GM18519 (cell line): Measurements from ENCODE around the gene TLCD3B.

ENCODE experiments used
- ATAC-seq: cut with Tn5 transposase; IDR thresholded peaks from one replicate; pipeline ENCODE4 v1.9.1; 2021; ENCODE audit warnings: mild to moderate bottlenecking, moderate library complexity; ENCODE audit not compliant: unreplicated experiment, low FRiP score

The TLCD3B gene, protein sequence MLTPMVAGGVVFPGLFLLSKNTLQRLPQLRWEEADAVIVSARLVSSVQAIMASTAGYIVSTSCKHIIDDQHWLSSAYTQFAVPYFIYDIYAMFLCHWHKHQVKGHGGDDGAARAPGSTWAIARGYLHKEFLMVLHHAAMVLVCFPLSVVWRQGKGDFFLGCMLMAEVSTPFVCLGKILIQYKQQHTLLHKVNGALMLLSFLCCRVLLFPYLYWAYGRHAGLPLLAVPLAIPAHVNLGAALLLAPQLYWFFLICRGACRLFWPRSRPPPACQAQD

DNA sequence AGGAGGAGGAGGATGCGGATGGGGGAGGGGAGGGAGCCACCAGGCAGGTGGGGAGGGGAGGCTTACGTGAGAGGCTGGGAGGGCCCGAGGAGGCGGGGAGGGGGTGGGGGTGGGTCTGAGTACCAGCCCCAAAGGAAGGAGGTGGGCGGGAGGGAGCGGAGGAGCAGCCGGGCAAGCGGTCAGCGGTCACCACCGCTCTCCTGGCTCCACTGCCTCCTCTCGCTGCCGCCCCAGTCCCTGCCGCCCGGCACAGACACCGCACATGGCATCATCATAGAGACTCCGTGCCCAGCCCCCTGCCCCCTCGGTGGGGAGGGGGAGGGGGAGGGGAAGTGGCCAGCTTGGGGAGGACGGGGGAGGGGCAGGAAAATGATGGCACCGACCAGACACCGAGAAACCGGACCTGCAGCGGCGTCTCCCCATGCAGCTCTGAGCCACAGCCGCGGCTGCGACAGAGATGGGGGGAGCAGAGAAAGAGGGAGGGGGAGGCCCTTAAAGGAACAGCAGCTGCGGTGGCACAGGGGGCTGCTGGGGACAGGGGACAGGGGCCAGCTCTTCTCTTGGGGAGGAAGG, at the start of gene TLCD3B:
Gene TLCD3B (minus strand): TSS at position 431 of the 573 bp plus-strand sequence. CDS start 744 bp downstream, outside the sequence.
- ATAC-seq: no peak

DNA sequence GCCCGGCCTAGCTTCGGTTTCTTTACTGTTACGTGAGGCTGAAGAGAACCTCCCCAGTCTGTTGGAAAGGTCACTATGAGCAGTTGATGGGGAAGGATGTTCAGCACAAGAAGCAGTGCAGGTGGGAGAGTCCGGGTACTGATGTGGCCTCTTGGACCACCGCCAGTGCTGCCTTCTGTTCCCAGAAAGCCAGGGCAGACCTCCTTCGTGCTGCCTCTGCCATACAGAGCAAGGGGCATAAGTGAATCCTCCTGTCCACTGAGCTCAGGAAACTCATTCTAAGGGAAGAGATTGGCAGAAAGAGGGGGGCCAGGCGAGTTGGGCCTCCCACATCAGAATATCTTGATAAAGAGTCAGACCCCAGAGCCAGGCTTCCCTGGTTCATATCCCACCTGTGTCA, 48.4 kb upstream of the TLCD3B start:
- no peak for ATAC-seq

DNA sequence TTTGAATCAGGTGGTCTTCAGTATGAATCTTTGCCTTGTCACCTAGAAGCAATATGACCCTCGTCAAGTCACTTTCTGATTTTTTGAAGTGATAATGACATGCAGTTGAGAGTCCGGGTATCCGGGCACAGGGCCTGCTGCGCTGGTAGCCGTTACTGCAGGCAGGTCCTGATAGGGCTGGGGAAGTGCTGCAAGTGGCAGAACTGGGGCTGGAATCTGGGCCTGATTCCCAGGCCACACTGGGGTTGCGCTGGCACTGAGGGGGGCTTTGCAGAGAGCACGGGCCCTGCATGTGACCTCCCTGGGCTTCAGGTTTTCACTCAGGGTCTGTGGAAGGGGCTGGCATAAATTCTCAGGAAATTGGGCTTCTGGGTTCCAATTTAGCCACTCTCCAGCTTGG, 47.7 kb upstream of the TLCD3B start:
- no peak for ATAC-seq

DNA sequence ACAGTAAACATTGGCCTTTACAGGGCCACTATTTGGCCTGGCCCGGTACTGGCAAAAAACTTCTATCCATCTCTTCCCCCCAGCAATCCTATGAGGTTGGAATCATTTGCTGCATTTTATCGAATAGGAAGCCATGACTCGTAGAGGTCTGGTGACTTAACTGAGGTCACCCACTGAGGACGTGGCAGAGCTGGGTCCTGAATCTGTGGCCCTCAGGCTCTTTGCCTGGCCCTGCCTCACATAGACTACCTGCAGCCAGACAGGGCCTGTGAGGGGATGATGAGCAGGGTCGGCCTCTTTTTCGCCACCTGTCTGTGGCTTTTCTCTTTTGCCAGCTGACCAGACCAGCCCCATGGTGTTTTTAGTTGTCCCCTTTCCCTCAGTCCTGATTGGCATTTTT, 46.6 kb upstream of the TLCD3B start:
- no peak for ATAC-seq

DNA sequence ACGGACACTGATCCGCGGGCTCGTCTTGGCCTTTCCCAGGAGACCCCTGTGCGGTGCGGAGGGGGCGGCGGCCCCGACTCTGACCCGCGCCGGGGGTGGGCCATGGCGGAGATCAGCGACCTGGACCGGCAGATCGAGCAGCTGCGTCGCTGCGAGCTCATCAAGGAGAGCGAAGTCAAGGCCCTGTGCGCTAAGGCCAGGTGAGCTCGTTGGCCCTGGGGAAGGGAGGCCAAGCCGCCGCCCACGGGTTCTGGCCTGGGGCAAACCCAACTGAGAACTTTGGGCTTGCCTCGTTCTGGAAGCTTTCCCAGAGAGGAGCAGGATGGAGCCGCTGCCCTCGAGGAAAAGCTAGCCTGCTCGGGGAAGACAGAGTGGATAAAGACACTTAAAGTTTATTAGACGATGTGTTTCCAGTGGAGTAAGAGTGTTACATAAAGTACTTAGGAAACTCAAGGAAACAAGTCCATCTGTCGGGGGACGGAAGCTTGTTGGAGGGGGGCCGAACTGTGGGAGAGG, 45.3 kb upstream of the TLCD3B start:
- ATAC-seq: no peak

DNA sequence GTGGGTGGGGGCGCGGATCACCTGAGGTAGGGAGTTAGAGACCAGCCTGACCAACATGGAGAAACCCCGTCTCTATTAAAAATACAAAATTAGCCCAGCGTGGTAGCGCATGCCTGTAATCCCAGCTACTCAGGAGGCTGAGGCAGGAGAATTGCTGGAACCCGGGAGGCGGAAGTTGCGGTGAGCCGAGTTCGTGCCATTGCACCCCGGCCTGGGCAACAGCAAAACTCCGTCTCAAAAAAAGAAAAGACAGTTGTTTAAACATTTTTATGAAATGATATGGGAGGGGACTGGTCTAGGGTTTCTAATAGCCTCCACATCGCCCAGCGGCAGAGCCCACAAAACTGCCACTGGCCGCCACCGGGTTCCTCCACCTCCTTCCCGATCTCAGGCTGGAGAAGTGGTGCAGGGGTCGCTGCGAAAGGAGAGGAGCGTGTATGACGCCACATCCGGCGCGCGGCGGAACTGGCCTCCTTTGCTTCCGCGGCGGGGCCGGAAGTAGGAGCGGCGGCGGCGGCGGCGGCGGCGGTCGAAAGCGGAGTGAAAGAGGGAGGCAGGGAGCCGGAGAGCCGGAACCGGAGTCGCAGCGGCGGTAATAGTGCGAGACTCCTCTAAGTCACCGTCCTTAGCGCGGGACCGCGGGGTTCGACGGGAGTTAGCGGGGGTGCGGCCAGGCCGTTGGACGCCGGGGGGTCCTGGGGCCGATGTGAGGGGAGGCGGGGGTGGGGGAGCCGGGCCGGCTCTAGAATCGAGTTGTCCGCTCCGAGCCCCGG, 44.6 kb upstream of the TLCD3B start, which contains the start of gene PPP4C:
Gene PPP4C (plus strand): TSS at position 492 of the 773 bp plus-strand sequence. CDS start 384 bp downstream, outside the sequence.
- ATAC-seq: no peak

DNA sequence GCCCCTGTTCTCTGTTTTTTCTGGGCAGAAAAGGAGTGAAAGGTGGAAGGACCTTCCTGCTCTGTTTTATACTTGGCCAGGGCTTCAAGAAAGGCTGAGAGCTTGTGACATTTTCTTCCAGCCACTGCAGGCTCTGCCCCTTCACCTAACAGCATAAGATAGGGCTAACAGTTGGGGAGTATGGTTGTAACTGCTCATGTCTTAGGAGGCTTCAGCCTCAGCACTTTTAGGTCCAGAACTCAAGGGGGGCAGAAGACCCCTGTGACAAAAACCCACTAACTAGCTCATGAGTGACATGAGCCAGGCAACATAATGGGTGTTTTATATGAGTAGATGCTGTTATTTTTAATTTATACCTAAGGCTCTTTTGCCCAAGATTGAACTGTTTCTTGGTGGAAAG, 39.4 kb upstream of the TLCD3B start:
- no peak for ATAC-seq

DNA sequence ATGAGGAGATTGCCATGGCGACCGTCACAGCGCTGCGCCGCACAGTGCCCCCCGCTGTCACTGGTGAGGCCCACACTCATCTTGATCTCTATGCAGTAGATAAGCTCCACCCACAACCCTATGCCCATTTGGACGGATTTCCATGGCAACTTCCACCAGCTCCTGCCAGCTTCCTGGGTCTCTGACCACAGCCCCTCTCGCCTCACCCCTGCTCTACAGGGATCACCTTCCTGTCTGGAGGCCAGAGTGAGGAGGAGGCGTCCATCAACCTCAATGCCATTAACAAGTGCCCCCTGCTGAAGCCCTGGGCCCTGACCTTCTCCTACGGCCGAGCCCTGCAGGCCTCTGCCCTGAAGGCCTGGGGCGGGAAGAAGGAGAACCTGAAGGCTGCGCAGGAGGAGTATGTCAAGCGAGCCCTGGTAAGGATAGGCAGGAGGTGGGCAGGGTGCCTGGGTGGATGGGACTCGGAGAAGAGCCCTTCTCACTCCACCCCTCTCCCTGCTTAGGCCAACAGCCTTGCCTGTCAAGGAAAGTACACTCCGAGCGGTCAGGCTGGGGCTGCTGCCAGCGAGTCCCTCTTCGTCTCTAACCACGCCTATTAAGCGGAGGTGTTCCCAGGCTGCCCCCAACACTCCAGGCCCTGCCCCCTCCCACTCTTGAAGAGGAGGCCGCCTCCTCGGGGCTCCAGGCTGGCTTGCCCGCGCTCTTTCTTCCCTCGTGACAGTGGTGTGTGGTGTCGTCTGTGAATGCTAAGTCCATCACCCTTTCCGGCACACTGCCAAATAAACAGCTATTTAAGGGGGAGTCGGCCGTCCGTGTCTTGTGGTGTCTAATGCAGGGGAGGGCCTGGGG, 38.8 kb upstream of the TLCD3B start:
- no peak for ATAC-seq

DNA sequence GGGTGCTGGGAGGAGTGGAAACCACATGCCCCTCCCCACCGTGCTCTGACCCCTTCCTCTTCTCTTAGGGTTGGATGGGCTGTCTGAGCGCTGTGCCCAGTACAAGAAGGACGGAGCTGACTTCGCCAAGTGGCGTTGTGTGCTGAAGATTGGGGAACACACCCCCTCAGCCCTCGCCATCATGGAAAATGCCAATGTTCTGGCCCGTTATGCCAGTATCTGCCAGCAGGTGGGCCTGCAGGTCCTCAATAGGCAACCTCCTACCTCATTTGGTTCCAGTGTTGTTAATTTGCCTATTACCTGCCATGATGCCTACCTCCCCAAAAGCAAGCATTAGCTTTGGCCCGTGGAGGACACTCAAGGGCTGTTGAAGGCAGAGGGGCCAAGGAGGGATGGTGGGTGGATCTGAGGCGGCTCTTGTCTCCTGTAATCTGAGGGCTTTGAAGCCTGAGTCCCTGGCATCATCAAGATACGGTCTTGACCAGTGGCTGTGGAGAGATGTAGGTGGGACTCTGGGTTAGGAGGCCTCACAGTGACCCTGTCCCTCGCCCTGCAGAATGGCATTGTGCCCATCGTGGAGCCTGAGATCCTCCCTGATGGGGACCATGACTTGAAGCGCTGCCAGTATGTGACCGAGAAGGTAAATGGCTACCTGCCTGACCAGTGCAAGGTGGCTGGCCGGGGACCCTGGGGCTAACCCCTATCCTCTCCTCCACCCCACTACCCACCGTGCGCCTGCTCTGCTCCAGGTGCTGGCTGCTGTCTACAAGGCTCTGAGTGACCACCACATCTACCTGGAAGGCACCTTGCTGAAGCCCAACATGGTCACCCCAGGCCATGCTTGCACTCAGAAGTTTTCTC, 37.9 kb upstream of the TLCD3B start:
- no peak for ATAC-seq

DNA sequence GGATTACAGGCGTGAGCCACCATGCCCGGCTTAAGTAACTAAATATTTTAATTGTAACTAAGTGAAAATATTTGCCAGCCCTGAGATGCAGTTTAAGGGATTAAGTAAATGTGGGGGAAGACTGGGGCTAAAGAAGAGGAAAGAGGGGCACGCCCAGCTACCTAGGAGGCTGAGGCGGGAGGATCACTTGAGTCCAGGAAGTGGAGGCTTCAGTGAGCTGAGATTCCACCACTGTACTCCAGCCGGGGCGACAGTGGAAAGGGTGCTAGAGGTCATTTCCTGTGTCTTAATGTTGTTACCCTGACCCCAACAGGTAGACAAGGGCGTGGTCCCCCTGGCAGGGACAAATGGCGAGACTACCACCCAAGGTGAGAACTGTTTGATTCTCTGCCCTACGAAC, 37.3 kb upstream of the TLCD3B start:
- no peak for ATAC-seq

DNA sequence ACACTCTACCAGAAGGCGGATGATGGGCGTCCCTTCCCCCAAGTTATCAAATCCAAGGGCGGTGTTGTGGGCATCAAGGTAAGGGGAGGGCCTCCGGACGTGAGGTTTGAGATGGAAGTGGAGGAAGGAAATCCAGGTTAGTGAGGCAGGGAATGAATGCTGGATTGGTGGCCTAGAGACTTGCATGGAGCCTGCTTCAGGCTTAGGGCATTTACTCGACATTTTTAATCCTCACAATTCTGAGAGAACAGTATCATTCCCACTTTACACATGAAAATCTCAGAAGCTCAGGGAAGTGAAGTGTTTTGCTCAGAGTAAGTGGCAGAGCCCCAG, 36.5 kb upstream of the TLCD3B start:
- ATAC-seq: no peak

DNA sequence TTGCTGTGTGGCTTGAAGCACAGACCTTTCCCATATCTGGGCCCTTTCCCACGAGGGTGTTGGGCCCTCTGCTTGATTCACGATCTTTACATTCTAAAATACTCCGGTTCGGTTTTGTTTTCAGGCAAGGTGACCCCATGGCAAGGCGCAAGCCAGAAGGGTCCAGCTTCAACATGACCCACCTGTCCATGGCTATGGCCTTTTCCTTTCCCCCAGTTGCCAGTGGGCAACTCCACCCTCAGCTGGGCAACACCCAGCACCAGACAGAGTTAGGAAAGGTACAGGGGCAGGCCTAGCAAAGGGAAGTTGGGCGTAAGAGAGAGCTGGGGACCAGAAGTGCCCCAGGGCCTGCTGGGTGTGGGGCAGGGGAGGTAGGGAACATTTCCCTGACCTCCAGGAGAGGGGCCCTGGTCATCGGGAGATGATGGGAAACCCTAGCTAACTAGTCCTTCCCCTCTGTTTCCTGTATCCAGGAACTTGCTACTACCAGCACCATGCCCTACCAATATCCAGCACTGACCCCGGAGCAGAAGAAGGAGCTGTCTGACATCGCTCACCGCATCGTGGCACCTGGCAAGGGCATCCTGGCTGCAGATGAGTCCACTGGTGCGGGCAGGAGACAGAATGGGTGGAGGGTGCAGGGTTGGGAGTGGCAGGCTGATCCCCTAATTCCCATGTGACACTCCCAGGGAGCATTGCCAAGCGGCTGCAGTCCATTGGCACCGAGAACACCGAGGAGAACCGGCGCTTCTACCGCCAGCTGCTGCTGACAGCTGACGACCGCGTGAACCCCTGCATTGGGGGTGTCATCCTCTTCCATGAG, 35.9 kb upstream of the TLCD3B start:
- no peak for ATAC-seq

DNA sequence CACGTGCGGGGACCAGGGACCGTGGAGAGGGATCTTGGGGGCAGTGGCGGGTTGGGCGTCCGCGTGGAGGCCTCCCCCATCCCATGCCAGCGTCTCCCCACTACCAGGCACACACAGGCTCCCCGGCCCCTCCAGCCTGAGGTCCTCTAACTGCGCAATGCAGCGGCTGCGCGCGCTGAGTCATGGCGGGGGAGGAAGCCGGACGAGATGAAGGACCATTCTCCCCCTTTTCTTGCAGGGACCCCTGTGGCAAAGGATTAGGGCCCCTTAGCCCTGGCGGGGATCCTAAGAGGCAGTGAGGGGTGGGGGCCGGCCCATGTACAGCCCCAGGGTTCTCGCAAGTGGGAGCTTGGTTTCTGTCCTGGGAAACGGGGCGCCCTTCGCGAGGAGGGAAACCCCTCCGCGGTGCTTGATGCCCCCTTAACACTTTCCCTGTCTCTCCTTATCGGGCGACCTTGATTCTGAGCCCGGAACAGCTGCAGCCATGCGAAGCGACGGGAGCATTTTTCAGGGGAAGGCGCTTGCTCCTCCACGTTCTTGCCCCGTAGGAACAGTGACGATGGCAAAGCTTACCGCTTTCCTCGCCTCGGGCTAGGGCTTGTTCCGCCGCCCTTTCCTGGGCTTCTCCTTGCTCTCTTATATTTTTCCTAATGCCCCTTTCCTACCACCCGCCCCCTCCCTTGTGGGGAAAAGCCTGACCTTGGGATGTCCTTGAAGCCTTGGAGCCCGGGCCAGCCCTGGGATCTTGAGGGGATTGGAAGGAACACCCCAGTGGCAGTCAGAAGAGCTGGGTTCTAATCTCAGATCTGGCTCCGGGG, 35.1 kb upstream of the TLCD3B start:
- no peak for ATAC-seq

DNA sequence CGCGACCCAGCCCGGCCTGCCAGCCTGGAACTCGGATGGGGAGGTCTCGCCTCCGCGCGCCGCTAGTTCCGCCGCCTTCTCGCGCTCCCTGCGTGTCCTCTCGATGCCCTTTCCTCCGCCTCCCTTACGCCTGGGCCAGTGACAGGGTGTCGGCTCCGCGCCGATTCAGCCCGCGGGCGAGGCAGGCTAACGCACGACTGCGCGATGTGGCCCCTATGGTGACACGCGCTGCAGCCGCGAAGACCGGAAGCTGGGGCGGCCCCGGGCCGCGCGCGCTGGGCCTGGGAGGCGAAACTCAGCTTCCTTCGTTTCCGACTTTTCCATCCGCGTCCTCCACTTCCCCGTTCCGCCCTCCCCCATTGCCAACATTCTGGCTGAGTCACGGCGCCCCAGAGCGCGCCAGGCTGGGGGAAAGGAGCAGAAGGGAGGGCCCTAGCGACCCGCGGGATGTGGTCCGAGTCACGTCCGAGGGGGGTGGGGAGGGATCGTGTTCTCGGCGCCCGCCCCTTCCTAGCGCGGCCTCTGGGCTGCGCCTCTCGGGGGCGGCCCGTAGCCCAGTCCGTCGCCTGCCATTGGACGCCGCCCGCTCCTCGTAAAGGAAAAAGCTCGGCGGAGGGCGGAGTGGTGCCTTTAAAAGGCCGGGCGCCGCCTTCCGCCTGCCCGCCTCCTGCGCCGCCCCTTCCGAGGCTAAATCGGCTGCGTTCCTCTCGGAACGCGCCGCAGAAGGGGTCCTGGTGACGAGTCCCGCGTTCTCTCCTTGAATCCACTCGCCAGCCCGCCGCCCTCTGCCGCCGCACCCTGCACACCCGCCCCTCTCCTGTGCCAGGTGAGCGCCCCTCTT, 34.3 kb upstream of the TLCD3B start, which contains the start of gene ALDOA:
Gene ALDOA (plus strand): TSS at position 659 of the 841 bp plus-strand sequence. CDS start 1,138 bp downstream, outside the sequence.
- ATAC-seq: peak; percentile 57

DNA sequence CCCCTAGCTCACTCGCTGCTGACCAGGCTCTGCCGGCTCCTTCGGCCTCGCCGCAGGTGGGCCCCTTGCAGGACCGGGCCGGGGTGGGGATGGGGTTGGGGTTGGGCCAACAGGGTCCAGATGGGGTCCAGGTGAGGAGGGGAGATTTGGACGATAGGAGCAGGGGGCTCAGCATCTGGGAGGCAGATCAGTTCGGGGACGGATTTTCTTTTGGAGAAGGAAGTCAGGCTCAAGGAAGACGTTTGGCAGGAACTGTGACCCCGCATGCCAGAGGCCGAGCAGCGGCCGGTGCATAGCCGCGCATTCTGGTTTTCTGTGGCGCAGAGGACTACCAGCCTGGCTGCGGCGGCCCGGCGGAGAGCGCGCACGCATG, 33.6 kb upstream of the TLCD3B start:
- ATAC-seq: no peak

DNA sequence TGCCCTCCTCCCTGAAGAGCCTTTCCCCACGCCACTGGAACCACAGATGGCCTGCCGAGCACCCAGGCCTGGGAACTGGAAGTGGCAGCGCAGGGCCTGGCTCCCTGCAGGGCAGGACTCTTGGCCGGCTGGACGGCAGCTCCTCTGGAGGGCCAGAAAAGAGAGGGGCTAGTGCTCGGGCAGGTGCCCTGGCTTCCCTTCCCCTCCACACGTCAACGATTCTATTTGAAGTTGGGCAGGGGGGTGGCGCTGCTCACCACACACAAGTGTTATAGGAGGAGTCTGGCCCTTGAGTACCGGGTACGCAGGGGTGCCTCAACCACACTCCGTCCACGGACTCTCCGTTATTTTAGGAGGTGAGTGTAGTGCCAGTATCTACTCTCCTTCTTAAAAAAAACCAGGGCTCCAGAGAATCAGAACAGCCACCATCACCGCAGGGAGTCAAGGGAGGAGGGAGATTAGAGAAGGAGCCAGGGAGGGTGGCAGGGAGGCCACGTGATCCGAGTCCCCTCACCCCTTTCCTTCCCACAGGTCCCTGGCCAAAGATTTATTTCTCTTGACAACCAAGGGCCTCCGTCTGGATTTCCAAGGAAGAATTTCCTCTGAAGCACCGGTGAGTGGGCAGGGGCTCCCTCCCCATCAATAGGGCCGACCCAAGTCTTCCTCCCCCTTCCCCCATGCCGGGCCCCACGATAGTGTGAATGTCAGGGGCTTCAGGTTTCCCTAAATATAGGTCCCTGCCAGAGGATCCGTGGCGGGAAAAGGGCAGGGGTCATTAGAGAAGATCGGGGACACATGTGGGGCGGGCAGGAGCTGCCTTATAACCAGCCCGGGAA, 33.0 kb upstream of the TLCD3B start:
- ATAC-seq: no peak
